ENCODE measurements around the gene ITGA8. TPM values are rescaled to one million over a fixed set of nuclear protein-coding genes. Genes with fewer than 3 reads are reported as not detected.

ITGA8 gene
- total RNA-seq, 1 experiment from 2014 or later: 0.02 TPM

DNA sequence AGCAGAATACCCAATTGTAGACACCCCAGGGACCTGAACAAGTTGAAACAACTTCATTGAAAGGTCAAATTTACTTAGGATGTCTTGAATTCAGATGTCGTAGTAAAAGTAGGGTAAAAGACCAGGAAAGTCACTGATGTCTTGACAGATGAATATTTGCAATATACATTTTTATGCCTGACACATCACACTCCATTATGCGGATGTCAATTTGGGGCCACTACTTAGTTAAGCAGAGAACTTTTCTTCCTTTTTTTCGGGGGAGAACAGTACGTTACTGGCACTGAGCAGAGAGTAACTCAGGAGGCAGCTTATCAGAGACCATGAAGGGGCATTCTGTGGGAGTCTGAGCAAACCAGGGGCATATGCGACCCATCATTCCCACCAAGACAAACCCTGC, 4.9 kb downstream of the ITGA8 start:
- no TSS peak for BruUV-seq (replicated peaks)
- Histone ChIP-seq H3K79me2 (ENCODE audit: insufficient read depth, low read length) (no peaks in the 10 kb centered on the region), H4K20me1 (ENCODE audit: insufficient read depth) (no peaks in the 10 kb centered on the region), H3K4me3 (replicated peaks in 1 of 2; ENCODE audit: low read depth in 1 of 2, low read length in 2 of 2) (no peak overlapping the region), H3K27ac (ENCODE audit: low read depth, low read length) (no peak overlapping the region), H3K9me2 (ENCODE audit: insufficient read depth) (no peaks in the 10 kb centered on the region), H3K4me1 (ENCODE audit: control insufficient read depth in 1 of 2, insufficient read depth in 2 of 2, low read length in 2 of 2) (no peaks in the 10 kb centered on the region), H2AFZ (ENCODE audit: low read depth, low read length, poor library complexity, severe bottlenecking) (no peak overlapping the region), H3K36me3 (ENCODE audit: control insufficient read depth in 1 of 2, insufficient read depth in 2 of 2, low read length in 2 of 2) (no peaks in the 10 kb centered on the region), H3K9ac (ENCODE audit: low read length) (no peak overlapping the region), H3K4me2 (ENCODE audit: low read length) (no peak overlapping the region), H3K9me3 (ENCODE audit: control insufficient read depth in 1 of 2, insufficient read depth in 1 of 2, low read depth in 1 of 2, low read length in 2 of 2) (no peaks in the 10 kb centered on the region), H3K27me3 (ENCODE audit: insufficient read depth, low read length) (peaks cover 50% of the 10 kb centered on the region)
- TF ChIP-seq FOSL1 (IDR thresholded peaks at IDR 0.05; ENCODE audit: low read depth) (no peak), MAX (IDR thresholded peaks at IDR 0.05) (no peak), ZBTB33 (IDR thresholded peaks at IDR 0.05; ENCODE audit: extremely low read depth, insufficient replicate concordance, low read length) (no peak), SIN3A (IDR thresholded peaks at IDR 0.05; ENCODE audit: low read depth) (no peak), SRF (IDR thresholded peaks at IDR 0.05; ENCODE audit: low read depth) (no peak), JUND (IDR thresholded peaks at IDR 0.05) (no peak), TCF7L2 (IDR thresholded peaks at IDR 0.05; ENCODE audit: borderline replicate concordance, extremely low read depth, insufficient read depth, insufficient read length) (no peak), POLR2AphosphoS5 (IDR thresholded peaks at IDR 0.05; ENCODE audit: low read depth, low read length) (no peak), EGR1 (IDR thresholded peaks at IDR 0.05; ENCODE audit: low read depth) (no peak), ELF1 (IDR thresholded peaks at IDR 0.05; ENCODE audit: borderline replicate concordance, low read depth) (no peak), YY1 (IDR thresholded peaks at IDR 0.05; ENCODE audit: extremely low read depth, insufficient replicate concordance, low read depth, low read length) (no peak), EZH2phosphoT487 (IDR thresholded peaks at IDR 0.05; ENCODE audit: borderline replicate concordance) (no peak), ZNF274 (IDR thresholded peaks at IDR 0.05; ENCODE audit: low read depth, low read length) (no peak), CBX3 (IDR thresholded peaks at IDR 0.05; ENCODE audit: low read depth) (no peak), EZH2 (IDR thresholded peaks at IDR 0.05) (no peak), SP1 (IDR thresholded peaks at IDR 0.05; ENCODE audit: low read depth) (no peak), RAD21 (IDR thresholded peaks at IDR 0.05; ENCODE audit: low read depth) (no peak), CTCF (IDR thresholded peaks at IDR 0.05 in 2 of 3, conservative IDR thresholded peaks at IDR 0.05 in 1 of 3; ENCODE audit: borderline replicate concordance in 1 of 3, insufficient read depth in 1 of 3, low read depth in 2 of 3, low read length in 2 of 3) (no peak)
- TF ChIP-seq, protein P1, sequence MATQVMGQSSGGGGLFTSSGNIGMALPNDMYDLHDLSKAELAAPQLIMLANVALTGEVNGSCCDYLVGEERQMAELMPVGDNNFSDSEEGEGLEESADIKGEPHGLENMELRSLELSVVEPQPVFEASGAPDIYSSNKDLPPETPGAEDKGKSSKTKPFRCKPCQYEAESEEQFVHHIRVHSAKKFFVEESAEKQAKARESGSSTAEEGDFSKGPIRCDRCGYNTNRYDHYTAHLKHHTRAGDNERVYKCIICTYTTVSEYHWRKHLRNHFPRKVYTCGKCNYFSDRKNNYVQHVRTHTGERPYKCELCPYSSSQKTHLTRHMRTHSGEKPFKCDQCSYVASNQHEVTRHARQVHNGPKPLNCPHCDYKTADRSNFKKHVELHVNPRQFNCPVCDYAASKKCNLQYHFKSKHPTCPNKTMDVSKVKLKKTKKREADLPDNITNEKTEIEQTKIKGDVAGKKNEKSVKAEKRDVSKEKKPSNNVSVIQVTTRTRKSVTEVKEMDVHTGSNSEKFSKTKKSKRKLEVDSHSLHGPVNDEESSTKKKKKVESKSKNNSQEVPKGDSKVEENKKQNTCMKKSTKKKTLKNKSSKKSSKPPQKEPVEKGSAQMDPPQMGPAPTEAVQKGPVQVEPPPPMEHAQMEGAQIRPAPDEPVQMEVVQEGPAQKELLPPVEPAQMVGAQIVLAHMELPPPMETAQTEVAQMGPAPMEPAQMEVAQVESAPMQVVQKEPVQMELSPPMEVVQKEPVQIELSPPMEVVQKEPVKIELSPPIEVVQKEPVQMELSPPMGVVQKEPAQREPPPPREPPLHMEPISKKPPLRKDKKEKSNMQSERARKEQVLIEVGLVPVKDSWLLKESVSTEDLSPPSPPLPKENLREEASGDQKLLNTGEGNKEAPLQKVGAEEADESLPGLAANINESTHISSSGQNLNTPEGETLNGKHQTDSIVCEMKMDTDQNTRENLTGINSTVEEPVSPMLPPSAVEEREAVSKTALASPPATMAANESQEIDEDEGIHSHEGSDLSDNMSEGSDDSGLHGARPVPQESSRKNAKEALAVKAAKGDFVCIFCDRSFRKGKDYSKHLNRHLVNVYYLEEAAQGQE (IDR thresholded peaks at IDR 0.05; ENCODE audit: low read depth): no peak
- TF ChIP-seq, protein P2, sequence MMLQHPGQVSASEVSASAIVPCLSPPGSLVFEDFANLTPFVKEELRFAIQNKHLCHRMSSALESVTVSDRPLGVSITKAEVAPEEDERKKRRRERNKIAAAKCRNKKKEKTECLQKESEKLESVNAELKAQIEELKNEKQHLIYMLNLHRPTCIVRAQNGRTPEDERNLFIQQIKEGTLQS (IDR thresholded peaks at IDR 0.05): no peak
- CTCF ChIA-PET: interaction anchor here (1.3 to 2.0 kb wide), 5 partner anchors 10 to 281 kb away, joined by 3 to 8 read pairs (median 5); no protein-coding TSS in a partner anchor
- intact Hi-C loops (cut with micrococcal nuclease): no loop called here
- POLR2A ChIA-PET: no interaction called here
- RAD21 ChIA-PET (ENCODE audit: low non-redundant PET in 1 of 2, low total read pairs in 2 of 2, uncharacterized antibody in 2 of 2, unreplicated experiment in 2 of 2): no interaction called here
- DNase-seq (ENCODE audit: low read depth, low spot score) (no peak), ATAC-seq (no peak)
